HG03571 (cell line): ENCODE results near the gene KRTAP19-4.
"Not testable (repeated sequence)": the region's sequence is repeated elsewhere in the genome, so short reads cannot be mapped to it uniquely, and the experiment has no call there.

Experiments
- ATAC-seq: cut with Tn5 transposase; IDR thresholded peaks from one replicate; pipeline ENCODE4 v1.9.1; 2021; ENCODE audit not compliant: unreplicated experiment

Gene KRTAP19-4, protein sequence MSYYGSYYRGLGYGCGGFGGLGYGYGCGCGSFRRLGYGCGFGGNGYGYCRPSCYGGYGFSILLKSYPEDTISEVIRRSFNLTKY

DNA sequence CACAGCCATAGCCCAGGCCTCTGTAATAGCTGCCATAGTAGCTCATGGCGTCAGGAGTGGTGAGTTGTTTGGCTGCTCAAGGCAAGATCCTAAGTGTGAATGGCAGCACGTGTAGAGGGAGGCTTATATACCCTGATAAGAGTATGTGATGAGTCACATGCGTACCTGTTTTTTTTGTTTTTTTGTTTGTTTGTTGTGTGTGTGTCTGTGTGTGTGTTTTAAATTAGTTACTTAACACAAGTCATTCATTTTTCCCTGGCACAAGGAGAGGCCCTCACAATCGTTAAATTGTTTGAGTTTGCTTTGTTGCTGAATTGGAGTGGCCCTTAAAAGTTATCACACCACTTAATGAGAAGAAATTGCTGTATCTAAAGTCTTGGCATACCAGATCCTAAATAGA is at the start of gene KRTAP19-4:
KRTAP19-4 (minus strand) TSS at position 101 of the 400 bp plus-strand sequence; CDS start at position 46, 55 bp downstream.
- no peak for ATAC-seq

GRCh38 chr21:30541764-30542163 is 44.8 kb upstream of the KRTAP19-4 start, which contains the start of gene KRTAP19-6:
KRTAP19-6 (minus strand) TSS chr21:30541864; CDS start chr21:30541833, 31 bp downstream.
- no peak for ATAC-seq

GRCh38 chr21:30518876-30519275 is 21.9 kb upstream of the KRTAP19-4 start:
- ATAC-seq = no peak

GRCh38 chr21:30515681-30516080 is 18.7 kb upstream of the KRTAP19-4 start:
- ATAC-seq = no peak

DNA sequence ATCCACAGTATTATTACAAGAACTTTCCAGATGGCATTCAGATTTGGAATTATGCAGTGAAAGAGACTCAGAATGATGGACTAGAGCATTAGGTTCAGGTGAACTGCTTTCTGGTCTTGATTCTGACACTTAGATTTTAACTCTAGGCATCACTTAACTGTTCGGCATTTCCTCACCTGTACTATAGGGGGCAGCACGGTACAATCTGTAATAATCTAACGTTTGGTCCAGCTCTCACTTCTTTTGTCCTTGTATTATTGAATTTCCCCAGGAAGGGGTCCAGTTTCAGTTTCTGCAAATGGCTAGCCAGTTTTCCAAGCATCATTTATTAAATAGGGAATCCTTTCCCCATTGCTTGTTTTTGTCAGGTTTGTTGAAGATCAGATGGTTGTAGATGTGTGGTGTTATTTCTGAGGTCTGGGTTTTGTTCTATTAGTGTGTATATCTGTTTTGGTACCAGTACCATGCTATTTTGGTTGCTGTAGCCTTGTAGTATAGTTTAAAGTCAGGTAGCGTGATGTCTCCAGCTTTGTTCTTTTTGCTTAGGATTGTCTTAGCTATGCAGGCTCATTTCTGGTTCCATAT is 8.7 kb upstream of the KRTAP19-4 start:
- not testable (repeated sequence) for ATAC-seq

DNA sequence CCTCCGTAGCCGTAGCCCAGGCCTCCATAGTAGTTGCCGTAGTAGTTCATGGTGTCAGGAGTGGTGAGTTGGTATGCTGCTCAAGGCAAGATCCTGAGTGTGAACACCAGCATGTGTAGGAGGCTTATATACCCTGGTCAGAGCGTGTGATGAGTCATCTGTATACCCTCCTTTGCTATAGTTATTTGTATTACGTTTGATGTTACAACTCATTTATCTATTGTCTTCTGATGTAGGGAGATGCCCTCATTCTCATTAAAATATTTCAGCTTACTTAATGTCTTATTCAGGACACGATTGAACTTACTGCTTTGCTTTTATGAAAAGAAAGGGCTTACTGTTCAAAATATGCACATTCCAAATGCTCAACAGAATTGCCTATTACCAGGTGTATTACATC is 5.1 kb upstream of the KRTAP19-4 start, which contains the start of gene KRTAP19-5:
KRTAP19-5 (minus strand) TSS at position 101 of the 400 bp plus-strand sequence; CDS start at position 50, 51 bp downstream.
- ATAC-seq = no peak

- no peak for ATAC-seq
Measured at GRCh38 chr21:30491963-30492428, 5.0 kb downstream of the KRTAP19-4 start, which contains the start of gene KRTAP19-3. KRTAP19-3 (minus strand) TSS chr21:30492013; CDS start chr21:30491957, 56 bp downstream.

GRCh38 chr21:30487336-30487735 is 9.6 kb downstream of the KRTAP19-4 start, which contains the start of gene KRTAP19-2:
KRTAP19-2 (minus strand) TSS chr21:30487436; CDS start chr21:30487348, 88 bp downstream.
- ATAC-seq = no peak

- ATAC-seq = no peak
Measured at GRCh38 chr21:30486180-30486579, 10.8 kb downstream of the KRTAP19-4 start.

- no peak for ATAC-seq
Measured at GRCh38 chr21:30482130-30482529, 14.8 kb downstream of the KRTAP19-4 start.

GRCh38 chr21:30480145-30480544 is 16.8 kb downstream of the KRTAP19-4 start, which contains the start of gene KRTAP19-1:
KRTAP19-1 (minus strand) TSS chr21:30480367; CDS start chr21:30480317, 50 bp downstream.
- ATAC-seq = no peak

DNA sequence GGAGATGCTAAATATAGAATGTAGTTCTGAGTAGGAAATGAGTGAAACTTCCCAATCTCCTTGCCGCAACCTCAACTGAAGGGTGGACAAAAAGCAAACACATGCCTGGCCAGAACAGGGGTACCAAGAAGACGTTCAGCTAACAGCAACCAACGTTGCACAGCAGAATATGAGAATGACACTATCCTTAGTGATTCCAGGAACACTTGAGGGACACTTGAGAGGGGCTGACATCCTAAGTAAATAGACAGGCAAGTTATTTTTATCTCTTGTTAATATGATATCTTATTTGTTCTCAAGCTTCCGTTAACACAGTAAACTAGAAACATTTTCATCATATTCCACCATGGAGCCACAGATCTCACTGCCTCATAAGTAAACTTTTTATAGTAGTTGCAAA is 17.7 kb downstream of the KRTAP19-4 start:
- no peak for ATAC-seq

GRCh38 chr21:30478004-30478403 is 19.0 kb downstream of the KRTAP19-4 start:
- no peak for ATAC-seq

DNA sequence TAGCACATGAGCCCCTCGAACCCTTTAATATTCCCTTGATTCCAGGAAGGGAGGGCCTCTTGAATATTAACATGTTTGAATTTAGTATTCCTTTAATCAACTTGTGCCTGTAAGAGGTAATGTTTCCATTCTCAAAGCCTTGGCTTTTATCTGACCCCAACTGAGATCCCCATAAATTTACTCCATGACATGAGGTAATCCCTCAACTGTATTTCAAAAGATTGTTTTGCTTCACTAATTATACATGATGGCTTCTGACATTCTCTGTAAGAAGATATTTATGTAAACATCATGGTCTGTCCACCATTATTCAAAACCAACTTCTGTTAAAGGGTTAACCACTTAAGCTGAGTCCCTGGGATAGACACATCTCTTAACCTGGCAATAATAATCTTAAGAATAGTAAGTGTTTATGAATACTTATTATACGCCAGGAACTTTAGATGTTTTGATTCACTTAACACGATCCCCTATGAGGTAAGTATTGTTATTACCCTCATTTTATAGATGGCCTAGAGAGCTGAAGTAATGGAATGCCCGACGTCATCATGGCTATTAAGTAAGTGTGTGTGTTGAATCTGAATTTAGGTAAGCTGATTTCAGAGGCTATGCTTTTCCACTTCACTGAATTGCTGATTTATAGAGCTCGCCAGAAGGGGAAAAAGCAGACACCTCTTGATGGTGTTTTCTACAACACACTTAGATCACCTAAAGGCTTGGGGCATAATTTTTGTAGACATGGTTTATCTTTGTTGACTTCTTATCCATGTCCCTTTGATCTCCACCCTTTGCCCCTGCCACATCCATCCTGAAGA is 27.9 kb downstream of the KRTAP19-4 start:
- ATAC-seq = no peak

DNA sequence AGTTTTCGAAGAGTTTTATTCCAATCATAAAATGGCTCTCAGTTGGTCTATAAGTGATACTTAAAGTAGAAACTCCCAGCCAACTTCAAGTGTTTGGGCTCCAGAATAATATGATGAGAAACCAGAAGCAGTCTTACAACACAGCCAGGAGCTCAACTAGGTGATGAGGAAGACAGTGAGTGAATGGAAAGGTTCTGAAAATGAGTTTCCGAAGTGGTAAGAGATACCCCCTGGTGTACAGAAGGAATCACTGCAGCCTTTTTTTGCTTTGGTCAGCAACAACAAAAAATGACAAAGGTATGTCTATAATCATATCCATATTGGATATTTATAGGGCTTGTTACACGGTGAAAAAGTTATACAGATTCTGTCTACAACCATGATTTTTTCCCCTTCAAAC is 33.3 kb downstream of the KRTAP19-4 start:
- no peak for ATAC-seq

GRCh38 chr21:30448514-30448913 is 48.5 kb downstream of the KRTAP19-4 start:
- no peak for ATAC-seq

DNA sequence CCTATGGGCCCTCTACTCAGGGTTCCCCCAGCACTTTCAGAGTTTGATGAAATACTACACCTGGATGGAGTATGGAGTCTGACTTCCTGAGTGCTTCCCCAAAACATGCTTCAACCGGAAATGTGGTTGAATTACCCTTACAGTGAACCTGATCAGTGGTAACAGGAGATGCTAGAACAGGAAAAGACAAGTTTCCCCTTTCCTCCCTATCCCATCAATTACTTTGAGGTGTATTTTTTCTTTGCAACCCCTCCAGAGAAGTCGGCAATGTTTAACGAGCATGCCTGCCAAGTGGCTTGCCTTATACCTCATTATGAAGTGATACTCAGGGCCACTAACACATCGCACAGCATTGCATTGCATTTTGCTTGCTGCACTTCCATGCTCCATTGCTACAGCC is 49.9 kb downstream of the KRTAP19-4 start:
- ATAC-seq = no peak
